GM20000 (cell line): ENCODE measurements around the gene ZNHIT6.

ENCODE experiments used
- DNase-seq: peaks from one replicate; pipeline ENCODE4 v3.0.0; 2012; ENCODE audit warnings: low spot score
- TF ChIP-seq, protein P1 (sequence below): IDR thresholded peaks from 2 replicates; pipeline ENCODE4 v1.5.1; 2012; ENCODE audit warnings: mild to moderate bottlenecking, control low read depth; ENCODE audit errors: extremely low read depth, missing control alignments

Gene ZNHIT6

DNA sequence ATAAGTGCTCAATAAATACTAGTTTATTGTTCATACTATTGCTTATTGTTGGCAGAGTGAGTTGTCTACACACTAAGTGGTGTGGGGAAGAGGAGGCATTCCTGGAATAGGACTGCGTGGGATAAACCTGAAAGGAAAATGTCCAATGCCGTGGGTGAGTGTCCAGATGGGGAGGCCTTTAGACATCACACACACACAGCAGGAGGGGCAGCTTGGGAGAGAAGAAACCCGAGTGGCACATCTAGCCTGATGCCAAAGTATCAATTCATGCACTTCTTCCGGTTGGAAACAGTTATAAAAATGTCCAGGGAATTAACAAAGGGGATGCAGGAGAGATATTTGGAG, 100.3 kb downstream of the ZNHIT6 start:
- no peak for DNase-seq
- TF ChIP-seq, protein P1, sequence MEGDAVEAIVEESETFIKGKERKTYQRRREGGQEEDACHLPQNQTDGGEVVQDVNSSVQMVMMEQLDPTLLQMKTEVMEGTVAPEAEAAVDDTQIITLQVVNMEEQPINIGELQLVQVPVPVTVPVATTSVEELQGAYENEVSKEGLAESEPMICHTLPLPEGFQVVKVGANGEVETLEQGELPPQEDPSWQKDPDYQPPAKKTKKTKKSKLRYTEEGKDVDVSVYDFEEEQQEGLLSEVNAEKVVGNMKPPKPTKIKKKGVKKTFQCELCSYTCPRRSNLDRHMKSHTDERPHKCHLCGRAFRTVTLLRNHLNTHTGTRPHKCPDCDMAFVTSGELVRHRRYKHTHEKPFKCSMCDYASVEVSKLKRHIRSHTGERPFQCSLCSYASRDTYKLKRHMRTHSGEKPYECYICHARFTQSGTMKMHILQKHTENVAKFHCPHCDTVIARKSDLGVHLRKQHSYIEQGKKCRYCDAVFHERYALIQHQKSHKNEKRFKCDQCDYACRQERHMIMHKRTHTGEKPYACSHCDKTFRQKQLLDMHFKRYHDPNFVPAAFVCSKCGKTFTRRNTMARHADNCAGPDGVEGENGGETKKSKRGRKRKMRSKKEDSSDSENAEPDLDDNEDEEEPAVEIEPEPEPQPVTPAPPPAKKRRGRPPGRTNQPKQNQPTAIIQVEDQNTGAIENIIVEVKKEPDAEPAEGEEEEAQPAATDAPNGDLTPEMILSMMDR = no peak

DNA sequence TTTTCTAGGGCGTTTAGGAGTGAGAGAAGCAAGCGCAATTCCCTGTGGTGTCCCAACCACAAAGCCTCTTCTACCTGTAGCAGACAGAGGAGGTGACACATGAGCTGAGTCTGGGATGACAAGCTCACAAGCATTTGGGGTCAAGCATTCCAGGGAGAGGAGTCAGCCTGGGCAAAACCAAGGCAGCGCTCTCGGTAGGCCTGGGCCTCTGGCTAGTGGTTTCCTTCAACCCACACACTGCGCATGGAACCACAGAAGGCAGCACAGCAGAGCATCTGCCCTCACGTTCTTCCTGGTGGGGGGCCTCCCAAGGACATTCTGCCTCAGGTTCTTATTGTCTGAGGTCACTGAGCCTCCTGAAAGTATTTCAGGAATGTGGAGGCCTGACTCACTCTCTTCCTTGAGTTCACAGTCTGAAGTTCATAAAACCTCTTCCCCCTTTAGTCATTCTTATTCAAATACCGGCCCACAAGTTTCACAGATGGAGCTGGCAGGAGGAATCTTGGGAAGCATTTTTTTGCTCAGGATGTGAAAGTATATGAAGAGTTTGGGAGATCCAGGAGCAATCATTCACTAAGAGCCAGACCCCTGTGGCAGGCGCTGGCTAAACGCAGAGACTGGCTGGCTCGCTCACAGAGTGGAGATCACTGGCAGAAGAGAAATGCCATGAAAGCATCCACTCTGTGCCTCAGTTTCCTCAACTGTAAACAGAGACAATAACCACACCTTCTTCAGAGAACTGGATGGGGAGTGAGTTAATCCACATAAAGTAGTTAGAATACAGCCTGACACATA, 100.9 kb downstream of the ZNHIT6 start:
- no peak for DNase-seq
- TF ChIP-seq, protein P1 = no peak

DNA sequence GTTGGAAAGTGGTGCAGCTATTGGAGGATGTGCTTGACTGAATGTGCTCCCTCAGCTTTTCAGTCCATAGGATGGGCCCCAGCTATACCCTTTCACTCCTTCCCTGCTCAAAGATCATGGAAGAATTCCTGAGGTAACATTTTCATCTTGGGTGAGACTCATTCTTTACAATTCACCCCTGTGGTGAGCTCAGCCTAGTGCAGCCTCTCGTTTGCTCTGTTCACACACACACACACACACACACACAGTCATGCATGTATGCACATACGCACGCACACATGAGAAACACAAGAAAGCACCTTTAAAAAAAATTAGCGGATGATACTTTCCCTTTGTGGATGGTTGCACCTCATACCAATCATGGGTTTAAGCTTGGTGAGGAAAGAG, 101.8 kb downstream of the ZNHIT6 start:
- TF ChIP-seq, protein P1 = no peak
- no peak for DNase-seq

DNA sequence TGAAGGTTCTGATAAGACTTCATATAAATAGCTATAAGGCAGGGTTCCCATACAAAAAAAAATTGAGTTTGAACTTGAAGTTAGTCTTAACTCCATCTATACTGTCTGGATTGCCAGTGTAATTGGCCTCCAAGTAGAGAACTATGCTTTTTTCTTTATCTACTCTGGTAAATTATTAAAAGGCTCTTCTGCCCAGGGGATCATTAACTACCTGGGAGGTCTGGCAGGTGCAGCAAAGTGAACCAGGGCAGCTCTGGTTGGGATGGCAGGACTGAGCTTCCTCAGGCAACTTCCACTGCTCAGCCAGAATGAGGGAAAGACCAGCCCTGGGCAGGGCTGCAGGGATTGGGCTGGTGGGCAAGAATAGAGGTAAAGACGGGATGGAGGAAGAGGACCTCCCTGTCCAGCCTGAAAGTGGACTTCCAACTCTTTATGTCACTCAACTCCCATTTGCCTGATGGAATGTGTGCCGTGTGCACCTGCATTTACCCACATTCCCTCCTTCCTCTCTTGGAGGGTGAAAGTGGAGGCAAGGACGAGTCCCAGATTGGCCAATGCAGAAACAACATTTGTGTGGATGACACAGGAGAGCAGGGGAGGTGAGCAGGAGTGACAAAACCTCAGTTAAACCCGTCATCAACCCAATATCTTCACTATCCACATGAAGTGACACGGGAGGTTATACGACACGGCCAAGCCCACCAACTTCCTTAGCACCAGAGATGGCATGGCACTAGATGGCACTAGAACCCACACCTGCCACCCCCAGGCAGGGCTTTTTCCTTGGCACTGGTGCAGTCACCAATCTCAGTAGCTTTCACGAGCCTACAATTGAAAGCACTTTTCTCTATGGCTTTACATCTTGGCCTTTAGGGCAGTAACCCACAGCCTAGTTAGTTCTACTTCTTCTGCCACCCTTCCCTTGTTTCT, 102.5 kb downstream of the ZNHIT6 start:
- TF ChIP-seq, protein P1 = no peak
- no peak for DNase-seq

DNA sequence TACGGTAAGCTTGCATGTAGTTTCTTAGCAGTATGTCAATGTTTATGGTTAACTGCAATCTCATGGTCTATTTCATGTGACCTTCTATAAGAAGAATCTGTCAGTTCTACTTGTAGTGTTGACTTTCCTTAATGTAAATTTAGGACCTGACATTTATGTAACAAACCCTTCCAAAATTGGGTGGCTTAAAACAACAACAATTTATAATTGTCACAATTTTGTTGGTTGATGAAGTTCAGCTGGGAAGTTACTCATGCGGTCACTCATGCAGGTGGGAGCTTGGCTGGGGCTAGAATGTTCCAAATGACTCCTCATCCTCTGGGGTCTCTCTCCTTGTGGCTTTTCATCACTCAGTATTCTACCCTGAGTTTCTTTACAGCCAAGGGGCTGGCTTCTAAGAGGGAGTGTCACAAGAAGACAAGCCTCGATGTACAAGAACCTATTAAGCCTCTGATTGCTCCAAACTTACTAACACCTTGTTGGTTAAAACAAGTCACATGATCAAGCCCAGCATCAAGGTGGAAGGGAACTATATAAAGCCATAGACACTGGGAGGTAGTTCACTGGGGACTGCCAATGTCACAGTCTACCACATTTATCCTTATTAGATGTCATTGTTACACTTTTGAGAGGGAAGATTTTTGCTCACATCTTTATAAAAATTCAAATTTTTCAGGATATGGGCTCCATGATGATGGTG, 103.8 kb downstream of the ZNHIT6 start:
- no peak for DNase-seq
- TF ChIP-seq, protein P1 = no peak

DNA sequence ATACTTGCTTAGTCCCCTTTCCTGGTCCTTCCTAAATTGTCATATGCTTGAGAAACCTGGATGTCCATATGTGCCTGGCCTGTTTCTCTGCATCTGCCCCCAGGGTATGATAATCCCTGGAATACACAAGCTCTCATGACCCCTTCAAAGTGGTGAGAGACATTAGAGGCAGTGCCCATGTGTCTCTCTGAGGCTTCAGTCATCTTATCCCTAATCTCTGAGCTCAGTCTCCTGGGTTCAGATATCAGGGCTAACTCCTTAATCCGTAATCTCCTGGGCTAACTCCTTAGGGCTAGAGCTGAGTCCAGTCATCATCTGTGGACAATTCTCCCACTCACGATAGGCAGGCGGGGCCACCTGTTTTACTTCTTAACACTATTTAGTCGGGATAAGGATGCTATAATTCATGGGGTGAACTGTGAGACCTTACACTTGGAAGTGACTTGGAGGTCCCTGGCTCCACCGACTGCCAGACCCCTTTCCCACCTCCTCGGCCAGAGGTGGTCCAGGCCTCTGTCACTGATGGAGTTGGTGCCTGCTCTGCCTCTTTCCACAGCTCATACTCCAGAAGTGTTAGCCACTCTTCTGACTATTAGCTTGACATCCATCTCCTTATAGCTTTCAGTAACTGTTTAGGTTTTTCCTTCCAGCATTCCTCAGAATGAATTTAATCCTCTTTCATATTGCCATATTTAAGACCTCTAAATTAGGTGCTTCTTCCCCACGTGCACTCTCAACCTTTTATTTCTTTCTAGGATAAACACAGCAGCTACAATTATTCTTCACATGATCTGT, 105.0 kb downstream of the ZNHIT6 start:
- TF ChIP-seq, protein P1 = no peak
- DNase-seq = no peak
